T47D (cell line): Measurements from ENCODE around the gene JCAD.

ENCODE experiments used
- DNase-seq, 2 experiments: peaks; one replicate each; pipeline versions ENCODE4 v3.0.0 to v3.0.0-alpha.2; 2011 to 2012; ENCODE audit warnings: low read depth in 1 of 2, low spot score in 1 of 2
- JUND ChIP-seq: IDR thresholded peaks from 2 replicates; pipeline ENCODE4 v1.6.1; 2012; ENCODE audit warnings: low read depth
- in situ Hi-C: cut with HindIII; loops from 2 replicates; pipeline ENCODE4 v1.10.0; 2016; ENCODE audit warnings: low sequenced_read_pairs, low pct_unique_long_range_greater_than_20kb

The JCAD gene

GRCh38 chr10:30092151-30092790, 32.9 kb upstream of the JCAD start:
- no peak for DNase-seq
- in situ Hi-C loops: no loop called here
- no peak for TF ChIP-seq JUND

GRCh38 chr10:30091136-30091535, 31.8 kb upstream of the JCAD start:
- in situ Hi-C loops: no loop called here
- TF ChIP-seq JUND: no peak
- DNase-seq: no peak

- DNase-seq: no peak
- no peak for TF ChIP-seq JUND
- in situ Hi-C loops: no loop called here
These were observed 28.8 kb upstream of the JCAD start for GRCh38 chr10:30088178-30088577.

- in situ Hi-C loops: no loop called here
- no peak for DNase-seq
- no peak for TF ChIP-seq JUND
These were observed 24.5 kb upstream of the JCAD start for GRCh38 chr10:30083934-30084333.

DNA sequence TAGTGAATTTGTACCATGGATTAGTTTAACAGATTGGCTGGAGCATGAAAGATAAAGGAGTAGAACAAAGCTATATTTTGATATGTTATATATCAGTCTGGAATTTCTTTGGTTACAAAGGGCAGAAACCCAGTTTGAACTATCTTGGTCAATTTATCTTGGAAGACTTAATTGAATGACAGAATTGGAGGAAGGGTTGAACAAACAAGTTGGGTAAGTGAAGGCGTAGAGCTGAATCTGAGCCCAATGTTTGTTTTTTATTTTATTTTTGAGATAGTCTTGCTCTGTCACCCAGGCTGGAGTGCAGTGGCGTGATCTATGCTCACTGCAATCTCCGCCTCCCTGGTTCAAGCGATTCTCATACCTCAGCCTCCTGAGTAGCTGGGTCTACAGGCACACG, 21.8 kb upstream of the JCAD start:
- in situ Hi-C loops: no loop called here
- no peak for TF ChIP-seq JUND
- DNase-seq: no peak

GRCh38 chr10:30080161-30080560, 20.8 kb upstream of the JCAD start:
- TF ChIP-seq JUND: no peak
- in situ Hi-C loops: no loop called here
- DNase-seq: no peak

GRCh38 chr10:30079408-30079807, 20.0 kb upstream of the JCAD start:
- TF ChIP-seq JUND: no peak
- no peak for DNase-seq
- in situ Hi-C loops: no loop called here

GRCh38 chr10:30075481-30075880, 16.1 kb upstream of the JCAD start:
- no peak for DNase-seq
- in situ Hi-C loops: no loop called here
- TF ChIP-seq JUND: no peak

- no peak for DNase-seq
- no peak for TF ChIP-seq JUND
- in situ Hi-C loops: no loop called here
These were observed 15.5 kb upstream of the JCAD start for GRCh38 chr10:30074933-30075332.

DNA sequence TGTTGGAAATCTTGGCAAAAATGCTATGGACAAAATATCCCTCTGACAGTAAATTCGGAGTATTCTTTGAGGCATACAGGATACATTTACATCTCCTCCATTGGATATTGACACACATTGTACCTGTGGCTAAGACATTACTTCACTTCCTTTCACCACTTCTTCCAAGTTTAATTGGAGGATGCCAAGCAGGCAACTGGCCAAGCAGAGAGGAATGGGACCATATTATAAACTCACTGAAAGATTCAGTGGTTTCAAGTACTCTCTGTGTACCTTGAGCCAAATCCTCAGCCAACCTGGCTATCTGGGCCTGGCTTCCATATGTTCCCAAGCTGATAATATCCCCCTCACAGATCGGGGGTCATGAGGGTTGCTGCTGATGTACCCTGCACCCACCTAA, 14.7 kb upstream of the JCAD start:
- no peak for TF ChIP-seq JUND
- no peak for DNase-seq
- in situ Hi-C loops: no loop called here

GRCh38 chr10:30073767-30074060, 14.3 kb upstream of the JCAD start:
- DNase-seq: no peak
- in situ Hi-C loops: no loop called here
- TF ChIP-seq JUND: no peak

- no peak for TF ChIP-seq JUND
- DNase-seq: no peak
- in situ Hi-C loops: no loop called here
These were observed 13.8 kb upstream of the JCAD start for GRCh38 chr10:30073045-30073766.

GRCh38 chr10:30072068-30072467, 12.7 kb upstream of the JCAD start:
- no peak for TF ChIP-seq JUND
- no peak for DNase-seq
- in situ Hi-C loops: no loop called here
